A549 (cell line): ENCODE results near the gene ADGRG3. TPM values are rescaled to one million over a fixed set of nuclear protein-coding genes. Genes with fewer than 3 reads are reported as not detected.

Source experiments
- ATAC-seq, 2 experiments: fragments of 200-7000 bp in 1 of 2; fragments of >200 bp in 1 of 2; cut with Nextera tagmentation in 1 of 2; cut with Tn5 transposase in 1 of 2; 3 replicates each; pipeline versions ENCODE4 v1.8.0 to v1.9.1; 2018 to 2020; ENCODE audit warnings: mild to moderate bottlenecking in 1 of 2, moderate library complexity in 1 of 2
- CTCF ChIA-PET: fragments of 300-600 bp; sonication (Branson Sonifier 250); formaldehyde crosslinking; extraction: SDS; loops from one replicate; lab custom pipeline; 2021; ENCODE audit warnings: antibody characterized with exemption, inconsistent platforms; lab: Yijun Ruan, JAX
- POLR2A ChIA-PET: fragments of 350-600 bp; formaldehyde crosslinking; extraction: SDS; loops from one replicate; lab custom pipeline; 2021; ENCODE audit warnings: antibody characterized with exemption, inconsistent platforms; lab: Yijun Ruan, JAX
- DNase-seq, 2 experiments: peaks; one replicate each; pipeline versions ENCODE4 v3.0.0 to v3.0.0-alpha.2; 2011 to 2016; ENCODE audit warnings: low read depth in 1 of 2, low spot score in 1 of 2
- FAIRE-seq: peaks from 2 replicates; lab custom pipeline; 2011; peaks lifted over from hg19 to GRCh38; lab: Jason Lieb, UNC
- H3K27ac ChIP-seq, 2 experiments: fragments of >200 bp; sonication (Bioruptor Twin); formaldehyde crosslinking; 3 replicates each; pipeline ENCODE4 v1.5.1; 2016 to 2017
- H3K4me1 ChIP-seq: fragments of >200 bp; sonication (Bioruptor Twin); formaldehyde crosslinking; 3 replicates; pipeline ENCODE4 v1.6.1; 2016
- H3K4me2 ChIP-seq: fragments of >200 bp; sonication (Bioruptor Twin); formaldehyde crosslinking; 3 replicates; pipeline ENCODE4 v1.6.1; 2016
- H3K4me3 ChIP-seq: fragments of >200 bp; sonication (Bioruptor Twin); formaldehyde crosslinking; 3 replicates; pipeline ENCODE4 v1.5.1; 2016
- H3K9me3 ChIP-seq: fragments of >200 bp; sonication (Bioruptor Twin); formaldehyde crosslinking; 3 replicates; pipeline ENCODE4 v1.6.1; 2016
- ATOH8 ChIP-seq: fragments of 250-450 bp; sonication (Bioruptor Pico); IDR thresholded peaks from 2 replicates; pipeline ENCODE4 v1.5.0; 2020; ENCODE audit warnings: low read depth, mild to moderate bottlenecking, moderate library complexity
- CBX2 ChIP-seq: fragments of 200-600 bp; sonication (generic); IDR thresholded peaks from 2 replicates; pipeline ENCODE4 v1.6.1; 2016; ENCODE audit warnings: low read depth, mild to moderate bottlenecking, borderline replicate concordance
- ESRRA ChIP-seq: fragments of 150-350 bp; IDR thresholded peaks from 2 replicates; pipeline ENCODE4 v1.6.1; 2014; ENCODE audit warnings: mild to moderate bottlenecking, low read length, borderline replicate concordance
- MAFK ChIP-seq: fragments of 450-650 bp; IDR thresholded peaks from 2 replicates; pipeline ENCODE4 v1.6.1; 2014; ENCODE audit not compliant: partially characterized antibody
- NR3C1 ChIP-seq: fragments of >200 bp; sonication (Bioruptor Twin); formaldehyde crosslinking; IDR thresholded peaks from 3 replicates; pipeline ENCODE4 v1.6.1; 2017
- RARB ChIP-seq: fragments of 250-450 bp; sonication (Bioruptor Pico); IDR thresholded peaks from 2 replicates; pipeline ENCODE4 v1.8.0; 2021; ENCODE audit warnings: mild to moderate bottlenecking, moderate library complexity
- REST ChIP-seq: fragments of 200-600 bp; sonication (generic); IDR thresholded peaks from 2 replicates; pipeline ENCODE4 v1.6.1; 2016; ENCODE audit warnings: antibody characterized with exemption, mild to moderate bottlenecking, moderate library complexity
- SREBF2 ChIP-seq: fragments of 450-650 bp; IDR thresholded peaks from 2 replicates; pipeline ENCODE4 v1.6.1; 2014; ENCODE audit warnings: mild to moderate bottlenecking, moderate library complexity
- ZNF302 ChIP-seq: fragments of 250-450 bp; sonication (Bioruptor Pico); IDR thresholded peaks from 2 replicates; pipeline ENCODE4 v1.9.0; 2021; ENCODE audit warnings: inconsistent platforms, mild to moderate bottlenecking, moderate library complexity
- WGBS: methylation state at CpG from one replicate; pipeline ENCODE4 v1.1.6; 2017; ENCODE audit errors: missing lambda C conversion rate; 5-methylcytosine and 5-hydroxymethylcytosine counted together
- polyA plus RNA-seq, 4 experiments: library from polyadenylated mRNA; depleted of rRNA in 3 of 4; stranded (reverse); fragments of >200 nt; fragmentation: RNase III in 1 of 4; extraction: RNeasy Plus Mini Kit Qiagen cat#74134 plus additional on column Dnase treatment in 1 of 4; gene quantifications; 2 replicates in 3 of 4; 3 replicates in 1 of 4; pipeline ENCODE4 v1.2.3, GENCODE V29; 2011 to 2017
- TF ChIP-seq, protein P1 (sequence below): fragments of >200 bp; sonication (Bioruptor Twin); formaldehyde crosslinking; IDR thresholded peaks from 3 replicates; pipeline ENCODE4 v1.6.1; 2016

Gene ADGRG3
- polyA plus RNA-seq, 2 of the 4 experiments (the other 2 are of a cell fraction) = 0.25 to 0.45 TPM

DNA sequence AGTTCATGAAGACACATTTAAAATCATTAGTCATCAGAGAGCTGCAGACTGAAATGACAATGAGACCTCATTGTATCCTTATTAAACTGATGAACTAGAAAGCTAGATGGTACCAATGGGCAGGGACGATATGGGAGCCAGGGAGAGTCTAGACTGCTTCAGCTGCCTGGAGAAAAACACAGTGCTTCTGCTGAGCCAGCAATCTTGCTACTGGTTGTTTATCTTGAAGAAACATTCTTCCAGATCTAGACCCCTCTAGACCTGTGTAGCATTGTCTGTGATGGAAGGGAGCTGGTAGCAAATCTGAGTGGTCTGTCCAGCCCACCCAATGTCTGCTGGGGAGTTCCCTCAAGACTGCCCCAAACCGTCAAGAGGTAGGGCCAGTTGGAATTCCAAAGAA is 24.5 kb downstream of the ADGRG3 start:
- no peak overlapping the region for H3K4me3 ChIP-seq
- peaks cover 17% of the 10 kb centered on the region for H3K4me1 ChIP-seq
- TF ChIP-seq MAFK = peak; percentile 75
- no peak for TF ChIP-seq RARB (CRISPR knock-in tag)
- no peak for ATAC-seq
- FAIRE-seq = no peak
- H3K9me3 ChIP-seq = no peaks in the 10 kb centered on the region
- ChIA-PET POLR2A (no interaction called here), CTCF (interaction anchor here (0.7 kb wide), 1 partner anchor 32 kb away, joined by 4 read pairs; no protein-coding TSS in a partner anchor)
- no peak overlapping the region for H3K4me2 ChIP-seq
- no peak overlapping the region for H3K27ac ChIP-seq
- 40% methylated on average over 2 of the region's 2 CpGs for WGBS
- DNase-seq = no peak

DNA sequence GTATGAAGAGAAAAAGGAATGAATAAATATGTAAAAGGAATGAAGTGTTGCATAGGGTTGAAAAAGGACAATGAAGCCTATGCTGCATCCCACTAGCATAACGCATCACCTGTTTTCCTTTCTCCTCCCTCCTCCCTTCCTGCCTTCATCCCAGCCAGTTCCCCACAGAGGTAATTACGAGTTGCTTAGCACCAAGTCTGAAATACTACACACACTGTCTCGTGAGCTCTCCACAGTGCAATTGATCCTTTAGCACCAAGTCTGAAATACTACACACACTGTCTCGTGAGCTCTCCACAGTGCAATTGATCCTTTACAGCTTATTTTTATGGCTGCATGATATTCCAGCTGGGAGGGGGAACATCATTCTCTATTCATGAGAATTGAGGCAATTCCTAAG is 25.4 kb downstream of the ADGRG3 start:
- no peak for DNase-seq
- 60% methylated on average over 4 of the region's 4 CpGs for WGBS
- no peak for FAIRE-seq
- Histone ChIP-seq H3K4me2 (no peak overlapping the region), H3K9me3 (no peaks in the 10 kb centered on the region), H3K4me3 (no peak overlapping the region)
- ChIA-PET POLR2A (no interaction called here), CTCF (interaction anchor here (1.2 kb wide), 1 partner anchor 205 kb away, joined by 3 read pairs; no protein-coding TSS in a partner anchor)
- ATAC-seq = no peak
- TF ChIP-seq CBX2 = no peak
- no peak for TF ChIP-seq REST
- TF ChIP-seq SREBF2 = no peak
- TF ChIP-seq NR3C1 = no peak
- TF ChIP-seq ESRRA = no peak
- TF ChIP-seq RARB (CRISPR knock-in tag) = no peak
- no peak for TF ChIP-seq ZNF302
- TF ChIP-seq, all 56 proteins: peak for 0
- H3K27ac ChIP-seq = no peak overlapping the region
- peaks cover 17% of the 10 kb centered on the region for H3K4me1 ChIP-seq

GRCh38 chr16:57694231-57694724 is 26.2 kb downstream of the ADGRG3 start:
- H3K4me3 ChIP-seq = no peak overlapping the region
- CTCF ChIA-PET = interaction anchor here (1.1 to 1.2 kb wide), 2 partner anchors 118 to 205 kb away, joined by 3 to 4 read pairs; no protein-coding TSS in a partner anchor

More at GRCh38 chr16:57694231-57694724, 26.2 kb downstream of the ADGRG3 start:
- no peak for DNase-seq
- H3K9me3 ChIP-seq = no peaks in the 10 kb centered on the region
- no peak for FAIRE-seq
- POLR2A ChIA-PET = no interaction called here
- TF ChIP-seq, protein P1, sequence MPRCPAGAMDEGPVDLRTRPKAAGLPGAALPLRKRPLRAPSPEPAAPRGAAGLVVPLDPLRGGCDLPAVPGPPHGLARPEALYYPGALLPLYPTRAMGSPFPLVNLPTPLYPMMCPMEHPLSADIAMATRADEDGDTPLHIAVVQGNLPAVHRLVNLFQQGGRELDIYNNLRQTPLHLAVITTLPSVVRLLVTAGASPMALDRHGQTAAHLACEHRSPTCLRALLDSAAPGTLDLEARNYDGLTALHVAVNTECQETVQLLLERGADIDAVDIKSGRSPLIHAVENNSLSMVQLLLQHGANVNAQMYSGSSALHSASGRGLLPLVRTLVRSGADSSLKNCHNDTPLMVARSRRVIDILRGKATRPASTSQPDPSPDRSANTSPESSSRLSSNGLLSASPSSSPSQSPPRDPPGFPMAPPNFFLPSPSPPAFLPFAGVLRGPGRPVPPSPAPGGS = no peak
- no peak for TF ChIP-seq ATOH8 (CRISPR knock-in tag)
- TF ChIP-seq, all 56 proteins: peak for 0
- no peak; a peak in 2 of 6 replicates for ATAC-seq
- 48% methylated on average over 10 of the region's 10 CpGs for WGBS
- Histone ChIP-seq H3K4me2 (peak overlapping the region; percentile 72), H3K4me1 (peaks cover 10% of the 10 kb centered on the region), H3K27ac (no peak overlapping the region)
